A549 (cell line): ENCODE results near the gene GPX5.
"Not testable (repeated sequence)": the region's sequence is repeated elsewhere in the genome, so short reads cannot be mapped to it uniquely, and the experiment has no call there.

Source experiments
- CTCF ChIP-seq: fragments of >200 bp; sonication (Bioruptor Twin); formaldehyde crosslinking; IDR thresholded peaks from 3 replicates; pipeline ENCODE4 v1.5.1; 2016
- EHMT2 ChIP-seq: fragments of 200-600 bp; sonication (generic); IDR thresholded peaks from 2 replicates; pipeline ENCODE4 v1.6.1; 2016; ENCODE audit warnings: antibody characterized with exemption, low read depth, mild to moderate bottlenecking, moderate library complexity
- EP300 ChIP-seq, 2 experiments: fragments of >200 bp; sonication (Bioruptor Twin); formaldehyde crosslinking; IDR thresholded peaks; 2 replicates in 1 of 2; 3 replicates in 1 of 2; pipeline ENCODE4 v1.6.1; 2016 to 2017
- JUNB ChIP-seq: fragments of >200 bp; sonication (Bioruptor Twin); formaldehyde crosslinking; IDR thresholded peaks from 2 replicates; pipeline ENCODE4 v1.6.1; 2016
- MAFK ChIP-seq: fragments of 450-650 bp; IDR thresholded peaks from 2 replicates; pipeline ENCODE4 v1.6.1; 2014; ENCODE audit not compliant: partially characterized antibody
- POLR2A ChIP-seq: IDR thresholded peaks from 2 replicates; pipeline ENCODE4 v1.6.1; 2012; ENCODE audit warnings: mild to moderate bottlenecking, low read length
- RNF2 ChIP-seq: fragments of 200-600 bp; sonication (generic); IDR thresholded peaks from 2 replicates; pipeline ENCODE4 v1.6.1; 2016; ENCODE audit warnings: low read depth, mild to moderate bottlenecking, antibody characterized with exemption, moderate library complexity, borderline replicate concordance
- SMC3 ChIP-seq: fragments of >200 bp; sonication (Bioruptor Twin); formaldehyde crosslinking; IDR thresholded peaks from 3 replicates; pipeline ENCODE4 v1.6.1; 2018; ENCODE audit warnings: inconsistent platforms
- TP53 ChIP-seq: fragments of 250-450 bp; sonication (Bioruptor Pico); IDR thresholded peaks from 2 replicates; pipeline ENCODE4 v1.5.0; 2021; ENCODE audit warnings: mild to moderate bottlenecking, moderate library complexity
- USF2 ChIP-seq: fragments of 450-650 bp; IDR thresholded peaks from 2 replicates; pipeline ENCODE4 v1.6.1; 2014; ENCODE audit warnings: antibody characterized with exemption
- ZFP36 ChIP-seq: fragments of 450-650 bp; IDR thresholded peaks from 2 replicates; pipeline ENCODE4 v1.6.1; 2014; ENCODE audit warnings: borderline replicate concordance; ENCODE audit not compliant: partially characterized antibody

- TF ChIP-seq CTCF; JUNB; POLR2A; TP53 (CRISPR knock-in tag); ZFP36; RNF2; EP300 (IDR thresholded peaks at IDR 0.05); MAFK; USF2; SMC3; EHMT2: not testable (repeated sequence)
These were observed 22.9 kb upstream of the GPX5 start for GRCh38 chr6:28502709-28503305.
